Urinary bladder (tissue), 4 donors: Measurements from ENCODE around the gene PAX6. TPM values are rescaled to one million over a fixed set of nuclear protein-coding genes. Genes with fewer than 3 reads are reported as not detected.

Source experiments
- DNase-seq: peaks from one replicate; pipeline ENCODE4 v3.0.0-alpha.2; 2015; ENCODE audit errors: extremely low spot score
- H3K27ac ChIP-seq: one replicate; pipeline ENCODE4 v1.5.1; 2013; ENCODE audit warnings: low read depth, mild to moderate bottlenecking, moderate library complexity
- H3K36me3 ChIP-seq: one replicate; pipeline ENCODE4 v1.6.1; 2013; ENCODE audit warnings: mild to moderate bottlenecking, moderate library complexity; ENCODE audit not compliant: insufficient read depth
- H3K4me1 ChIP-seq: one replicate; pipeline ENCODE4 v1.6.1; 2013; ENCODE audit warnings: mild to moderate bottlenecking, moderate library complexity; ENCODE audit not compliant: insufficient read depth
- H3K4me3 ChIP-seq: one replicate; pipeline ENCODE4 v1.5.1; 2013; ENCODE audit warnings: low read depth, low read length
- WGBS: extraction: QIAGEN DNeasy Blood & Tissue Kit; methylation state at CpG from one replicate; pipeline ENCODE4 v1.1.7; 2013; 5-methylcytosine and 5-hydroxymethylcytosine counted together
- polyA plus RNA-seq: library from polyadenylated mRNA; stranded (reverse); fragments of 200-250 nt; gene quantifications from one replicate; pipeline ENCODE4 v1.2.3, GENCODE V29; 2013
- total RNA-seq: library from RNA; depleted of rRNA; stranded (reverse); fragments of >200 nt; gene quantifications from one replicate; pipeline ENCODE4 v1.2.3, GENCODE V29; 2014
- donor health status: healthy with polysubstance abuse.
- donor health status: healthy.

The PAX6 gene
- total and polyA plus RNA-seq, 2 donors = not detected

DNA sequence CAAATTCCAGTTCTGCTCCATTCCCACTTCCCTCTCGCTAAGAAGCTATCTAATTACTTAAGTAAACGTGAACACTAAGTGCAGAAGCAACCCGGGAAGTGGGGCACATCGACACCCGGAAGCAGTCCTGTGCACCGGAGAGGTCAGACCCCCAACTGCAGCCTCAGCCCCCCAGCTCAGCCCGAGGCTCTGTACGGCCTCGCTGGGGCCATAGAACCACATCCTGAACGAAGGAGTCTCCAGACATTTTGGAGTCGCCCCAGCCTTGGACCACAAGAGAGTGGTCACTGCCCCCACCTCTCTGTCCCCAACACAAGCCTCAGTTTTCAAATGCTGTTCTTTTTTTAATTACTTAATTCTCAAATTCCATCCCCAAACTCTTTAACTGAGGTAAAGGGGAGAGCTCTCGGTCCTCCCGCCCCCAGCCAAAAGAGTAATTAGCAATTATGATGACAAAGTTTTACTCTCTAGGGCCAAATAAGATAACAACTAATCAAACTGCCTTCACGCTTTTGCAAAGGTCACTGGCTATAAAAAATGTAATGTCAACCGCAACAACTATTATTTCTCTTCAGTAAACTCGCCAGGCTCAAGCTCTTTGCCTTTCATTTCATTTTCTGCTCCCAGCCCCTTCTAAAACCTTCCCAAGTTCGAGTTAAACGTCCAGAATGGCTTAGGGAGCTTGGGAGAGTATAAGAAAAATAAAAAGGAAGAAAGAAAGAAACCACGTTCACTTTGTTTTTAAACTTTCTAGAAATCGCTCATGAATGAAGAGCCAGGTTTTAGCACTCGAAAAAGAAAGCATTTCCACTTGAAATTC is 2.2 kb downstream of the PAX6 start:
- H3K36me3 ChIP-seq = no peaks in the 10 kb centered on the region
- no peak overlapping the region for H3K4me3 ChIP-seq
- no peak overlapping the region for H3K27ac ChIP-seq
- DNase-seq = no peak
- H3K4me1 ChIP-seq = peaks cover 8% of the 10 kb centered on the region
- 8% methylated on average over 21 of the region's 21 CpGs for WGBS

DNA sequence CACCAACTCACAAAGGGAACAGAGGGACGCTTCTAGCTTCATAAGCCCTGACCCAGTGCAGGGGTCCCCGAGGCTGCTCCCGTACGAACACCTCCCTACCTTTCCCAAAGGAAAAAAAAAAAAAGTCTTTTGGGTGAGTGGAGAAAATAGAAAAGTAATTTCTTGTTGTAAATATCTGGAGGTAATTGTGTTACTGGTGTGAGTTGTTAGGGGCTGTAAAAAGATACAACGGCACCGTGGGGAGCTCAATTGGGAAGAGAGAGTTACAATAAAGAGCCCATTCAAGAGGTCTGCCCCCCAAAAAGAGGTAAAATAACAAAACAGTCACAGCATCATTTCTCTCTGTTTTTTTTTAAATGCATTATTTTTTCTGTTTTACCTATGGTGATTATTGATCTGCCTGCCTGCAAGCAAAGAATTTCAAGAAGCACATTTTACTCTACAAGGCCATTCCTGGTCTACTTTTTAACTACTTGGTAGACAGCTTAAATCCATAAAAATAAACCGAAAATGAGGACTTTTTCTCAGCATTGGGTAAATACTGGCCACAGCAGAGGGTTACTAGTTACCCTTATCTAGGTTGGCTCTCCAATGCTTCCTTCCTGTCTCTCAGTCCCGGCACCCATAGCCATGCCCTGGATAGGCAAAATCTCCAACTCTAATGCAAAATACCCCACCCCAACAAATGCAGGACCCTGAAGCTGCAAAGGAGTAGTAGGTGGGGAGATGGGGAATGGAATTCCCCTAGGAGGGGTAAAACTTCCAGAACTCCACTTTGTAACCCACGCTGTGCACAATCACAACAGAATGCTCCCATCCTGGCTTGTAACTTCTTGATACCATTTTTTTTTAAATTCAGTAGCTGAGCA is 3.1 kb downstream of the PAX6 start:
- DNase-seq = no peak
- Histone ChIP-seq H3K27ac (no peak overlapping the region), H3K36me3 (no peaks in the 10 kb centered on the region), H3K4me1 (peaks cover 7% of the 10 kb centered on the region), H3K4me3 (no peak overlapping the region)
- 6% methylated on average over 9 of the region's 9 CpGs for WGBS

DNA sequence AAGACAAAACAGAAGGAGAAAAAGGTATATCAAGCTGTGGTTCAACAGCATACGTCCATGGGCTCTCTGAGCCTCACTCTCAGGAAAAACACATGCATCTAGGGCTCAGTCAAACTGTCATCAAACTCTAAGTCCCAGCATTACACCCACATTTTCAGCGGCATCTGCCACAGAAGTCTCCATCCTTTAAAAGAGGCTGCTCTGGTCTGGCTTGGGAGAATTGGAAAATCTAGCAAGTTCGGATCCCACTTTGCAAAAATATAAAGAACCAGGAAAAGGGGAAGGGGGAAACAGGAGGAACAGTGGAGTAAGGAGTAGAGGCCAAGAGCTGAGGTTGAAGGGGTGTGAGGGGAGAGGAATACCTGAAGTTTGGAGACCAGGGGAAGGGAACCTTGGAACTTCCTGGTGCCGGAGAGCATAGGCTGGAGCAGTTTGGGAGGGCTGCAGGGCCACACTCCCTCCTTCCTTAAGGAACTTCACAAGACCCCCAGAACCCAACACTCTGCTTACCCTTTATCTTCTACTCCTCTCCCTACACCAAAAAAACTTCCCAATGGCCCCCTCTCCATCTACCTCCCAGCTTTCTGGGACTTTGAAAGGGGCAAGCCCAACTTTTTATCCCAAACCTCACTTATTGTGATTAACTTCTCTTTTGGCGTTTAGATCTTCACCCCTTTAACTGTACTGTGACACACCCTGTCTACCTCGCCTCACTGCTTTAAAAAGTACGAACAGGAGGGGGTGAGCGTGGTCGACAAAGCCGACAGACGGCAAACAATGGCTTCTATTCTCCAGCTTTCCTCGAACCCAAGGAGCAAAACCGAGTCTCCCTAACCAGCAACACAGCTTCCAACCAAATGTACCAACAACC is 4.0 kb downstream of the PAX6 start:
- 13% methylated on average over 13 of the region's 13 CpGs for WGBS
- no peak overlapping the region for H3K27ac ChIP-seq
- no peak overlapping the region for H3K4me3 ChIP-seq
- H3K36me3 ChIP-seq = no peaks in the 10 kb centered on the region
- H3K4me1 ChIP-seq = peaks cover 7% of the 10 kb centered on the region
- DNase-seq = no peak

GRCh38 chr11:31806186-31806927 is 4.8 kb downstream of the PAX6 start:
- Histone ChIP-seq H3K27ac (no peak overlapping the region), H3K36me3 (no peaks in the 10 kb centered on the region), H3K4me1 (peaks cover 7% of the 10 kb centered on the region), H3K4me3 (no peak overlapping the region)
- 6% methylated on average over 36 of the region's 36 CpGs for WGBS
- DNase-seq = no peak

GRCh38 chr11:31805629-31806185 is 5.4 kb downstream of the PAX6 start:
- Histone ChIP-seq H3K4me1 (peaks cover 7% of the 10 kb centered on the region), H3K36me3 (no peaks in the 10 kb centered on the region), H3K27ac (no peak overlapping the region), H3K4me3 (no peak overlapping the region)
- DNase-seq = no peak
- WGBS = 4% methylated on average over 20 of the region's 20 CpGs

DNA sequence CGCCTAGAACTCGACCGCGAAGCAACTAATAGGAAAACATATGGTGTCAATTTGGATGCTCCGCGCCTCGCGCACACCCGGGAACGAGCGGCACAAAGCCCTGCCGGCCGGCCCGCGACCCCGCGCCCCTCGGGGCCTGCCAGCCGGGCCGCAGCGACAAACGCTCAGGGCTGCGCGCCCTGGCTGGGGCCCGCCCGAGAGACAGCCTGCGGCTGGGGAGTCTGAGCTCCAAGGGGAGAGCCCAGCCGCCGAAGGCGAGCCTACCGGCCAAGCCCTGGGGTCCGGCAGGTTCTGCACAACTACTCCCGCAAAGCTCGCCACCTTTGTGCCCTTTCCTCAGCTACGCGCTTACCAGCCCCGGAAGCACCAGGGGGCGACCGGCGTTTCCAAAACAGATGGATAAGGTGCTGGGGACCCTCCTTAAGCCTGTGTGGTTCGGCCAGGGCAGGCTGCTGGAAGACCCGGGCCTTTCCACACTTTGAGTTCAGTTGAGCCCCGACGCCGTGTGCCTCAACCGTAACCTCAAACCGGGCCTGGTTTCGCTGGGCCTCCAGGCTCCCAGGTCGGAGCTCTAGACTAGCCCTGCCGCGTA is 6.0 kb downstream of the PAX6 start:
- WGBS = 4% methylated on average over 51 of the region's 51 CpGs
- Histone ChIP-seq H3K36me3 (no peaks in the 10 kb centered on the region), H3K4me1 (peaks cover 5% of the 10 kb centered on the region), H3K4me3 (no peak overlapping the region), H3K27ac (no peak overlapping the region)
- no peak for DNase-seq

- 3% methylated on average over 41 of the region's 41 CpGs for WGBS
- no peak overlapping the region for H3K4me3 ChIP-seq
- no peak for DNase-seq
- H3K36me3 ChIP-seq = no peaks in the 10 kb centered on the region
- H3K4me1 ChIP-seq = peaks cover 5% of the 10 kb centered on the region
- H3K27ac ChIP-seq = no peak overlapping the region
Measured at GRCh38 chr11:31804312-31805036, 6.6 kb downstream of the PAX6 start.

- no peak for DNase-seq
- Histone ChIP-seq H3K27ac (no peak overlapping the region), H3K4me1 (peaks cover 5% of the 10 kb centered on the region), H3K4me3 (no peak overlapping the region), H3K36me3 (no peaks in the 10 kb centered on the region)
- 7% methylated on average over 13 of the region's 13 CpGs for WGBS
Measured at GRCh38 chr11:31803813-31804311, 7.3 kb downstream of the PAX6 start.

DNA sequence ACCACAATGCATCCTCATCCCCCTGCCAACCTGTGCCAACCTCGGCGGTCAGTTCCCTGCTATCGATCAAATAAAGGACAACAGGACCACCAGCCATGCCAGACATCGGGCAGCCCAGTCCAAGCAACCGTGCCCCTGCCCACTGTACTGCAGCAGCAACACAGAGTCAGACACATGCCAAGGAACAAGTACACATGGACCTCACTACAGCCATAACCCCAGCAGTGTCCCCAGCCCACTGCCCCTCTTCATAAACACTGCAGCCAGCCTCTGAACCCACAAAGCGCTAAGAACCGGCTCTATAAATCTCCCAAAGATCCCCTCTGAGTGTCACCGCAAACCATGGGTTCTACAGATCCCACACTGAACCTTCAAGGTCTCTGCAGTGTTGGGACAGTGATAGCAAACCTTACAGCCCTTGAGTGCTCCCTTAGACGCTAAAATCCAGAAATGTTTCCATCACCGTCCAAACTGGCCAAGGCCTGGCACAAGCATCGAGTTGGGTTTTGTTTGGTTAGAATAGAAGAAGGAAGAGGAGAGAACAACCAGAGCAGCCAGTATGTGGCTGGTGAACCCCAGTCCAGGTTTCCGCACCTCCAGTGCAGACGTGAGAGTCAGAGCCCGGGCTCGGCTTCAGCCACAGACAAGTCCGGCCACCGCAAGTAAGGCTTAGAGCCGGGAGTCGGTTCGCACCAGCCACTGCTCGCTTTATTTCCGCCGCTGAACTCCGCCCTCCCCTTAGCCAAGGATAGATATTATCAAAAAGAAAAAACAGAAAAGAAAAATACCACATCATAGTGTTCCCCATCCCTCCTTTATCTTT is 7.9 kb downstream of the PAX6 start:
- no peak overlapping the region for H3K4me3 ChIP-seq
- no peaks in the 10 kb centered on the region for H3K36me3 ChIP-seq
- no peak for DNase-seq
- 6% methylated on average over 24 of the region's 24 CpGs for WGBS
- no peak overlapping the region for H3K27ac ChIP-seq
- peaks cover 5% of the 10 kb centered on the region for H3K4me1 ChIP-seq

- Histone ChIP-seq H3K4me3 (no peak overlapping the region), H3K4me1 (peaks cover 5% of the 10 kb centered on the region), H3K27ac (no peak overlapping the region), H3K36me3 (no peaks in the 10 kb centered on the region)
- DNase-seq = no peak
- 4% methylated on average over 20 of the region's 20 CpGs for WGBS
Measured at GRCh38 chr11:31802609-31802989, 8.5 kb downstream of the PAX6 start.

DNA sequence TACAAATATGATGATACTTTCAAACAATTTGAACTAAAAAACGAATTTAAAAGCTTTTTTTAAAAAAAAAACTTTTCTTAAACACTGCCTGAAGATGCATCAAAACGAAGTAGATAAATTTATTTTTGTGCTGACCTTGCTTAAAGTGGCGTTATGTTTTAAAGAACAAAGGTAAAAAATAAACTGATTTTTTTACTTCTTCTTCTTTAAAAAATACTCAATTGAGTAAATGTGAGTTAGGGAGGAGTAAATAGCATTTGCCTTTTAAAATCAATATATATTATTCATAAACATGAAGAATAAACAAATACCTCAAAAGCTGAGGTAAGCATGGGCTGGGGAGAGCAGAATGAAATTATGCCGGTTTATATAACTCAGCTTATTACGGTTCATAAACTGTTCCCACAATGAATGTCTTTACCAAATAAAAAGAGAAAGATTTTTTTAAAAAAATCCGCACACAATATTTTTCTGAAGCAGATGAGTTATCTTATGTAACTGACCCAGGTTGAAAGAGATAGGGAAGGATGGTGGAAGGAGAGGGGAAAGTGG is 9.0 kb downstream of the PAX6 start:
- peaks cover 5% of the 10 kb centered on the region for H3K4me1 ChIP-seq
- DNase-seq = no peak
- no peak overlapping the region for H3K4me3 ChIP-seq
- WGBS = 11% methylated on average over 6 of the region's 6 CpGs
- no peak overlapping the region for H3K27ac ChIP-seq
- no peaks in the 10 kb centered on the region for H3K36me3 ChIP-seq
